Measurements from ENCODE around the gene MEIKIN.

Gene MEIKIN, protein sequence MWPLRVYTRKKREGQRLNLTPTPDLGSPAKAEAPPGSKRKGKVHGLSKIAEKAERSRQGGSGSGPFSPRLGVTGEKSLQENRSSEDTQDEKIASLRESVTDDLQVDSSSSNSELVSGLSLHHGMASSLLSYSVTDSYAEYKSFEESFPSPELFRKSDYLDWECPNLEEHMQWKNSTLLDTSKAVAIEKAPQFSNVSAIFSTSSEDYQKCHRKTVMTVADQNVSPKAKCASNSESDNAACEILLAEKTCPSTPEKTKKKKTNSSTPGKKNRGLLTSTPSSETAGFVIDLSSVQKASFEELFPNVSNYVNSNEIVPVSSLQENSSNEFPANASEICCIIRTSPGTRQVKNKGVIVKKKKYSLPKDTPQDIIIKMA

GRCh38 chr5:131945551-131946168 lies at the start of gene MEIKIN:
Gene MEIKIN (minus strand): TSS chr5:131945663. CDS start chr5:131945505, 158 bp downstream.
- no peak for DNase-seq

DNA sequence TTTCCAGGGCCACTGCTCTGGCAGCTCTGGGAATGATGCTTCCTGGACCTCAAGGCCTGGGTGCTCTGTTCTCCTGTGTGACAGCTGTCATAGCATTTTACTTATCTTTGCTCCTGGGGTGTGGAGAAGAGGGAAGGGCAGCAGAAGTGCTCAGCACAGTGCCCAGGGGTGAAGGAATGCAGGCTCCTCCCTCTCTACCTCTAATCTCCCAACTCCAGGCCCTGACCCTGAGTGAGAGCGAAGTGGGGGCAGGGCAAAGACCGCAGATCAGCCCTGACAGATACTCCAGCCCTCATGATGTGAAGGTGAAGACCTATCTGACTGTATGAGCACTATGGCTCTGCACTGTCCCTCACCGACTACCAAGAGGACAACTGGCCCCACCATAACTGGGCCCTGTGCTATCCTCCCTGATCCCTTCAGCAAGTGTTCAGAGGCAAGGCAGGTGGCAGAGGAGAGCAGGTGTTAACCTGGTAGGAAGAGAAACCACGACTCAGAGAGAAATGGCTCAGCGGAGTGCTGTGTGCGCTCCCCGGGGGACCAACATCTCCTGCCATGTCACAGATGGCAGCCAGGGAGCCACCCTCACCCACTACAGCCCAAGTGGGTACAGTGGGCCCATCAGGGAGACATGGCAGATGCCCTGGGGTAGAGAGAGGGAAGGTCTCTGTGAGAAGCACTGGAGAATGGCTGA lies 49.2 kb upstream of the MEIKIN start:
- no peak for DNase-seq

DNA sequence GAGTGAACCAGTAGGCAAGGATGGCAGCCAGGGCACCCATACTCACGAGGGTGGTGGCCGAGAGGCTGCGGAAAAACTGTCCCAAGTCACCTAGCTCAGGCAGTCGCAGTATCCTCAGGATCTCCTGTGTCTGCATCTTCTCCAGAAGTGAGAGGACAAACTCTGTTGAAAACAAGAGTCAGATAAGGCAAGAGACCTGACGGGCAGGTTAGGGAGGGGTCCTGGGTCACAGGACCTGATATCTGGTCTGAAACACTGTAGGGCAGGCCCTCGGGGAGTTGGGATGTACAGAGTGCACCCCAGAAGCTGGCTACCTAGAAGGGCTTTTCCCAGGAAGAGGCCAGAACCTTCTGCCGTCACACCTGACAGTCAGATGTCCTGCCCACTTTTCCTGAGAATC lies 48.6 kb upstream of the MEIKIN start:
- no peak for DNase-seq

GRCh38 chr5:131993676-131994075 lies 48.2 kb upstream of the MEIKIN start:
- no peak for DNase-seq

- DNase-seq, result no peak
Measured at GRCh38 chr5:131992370-131992769, 46.9 kb upstream of the MEIKIN start.

DNA sequence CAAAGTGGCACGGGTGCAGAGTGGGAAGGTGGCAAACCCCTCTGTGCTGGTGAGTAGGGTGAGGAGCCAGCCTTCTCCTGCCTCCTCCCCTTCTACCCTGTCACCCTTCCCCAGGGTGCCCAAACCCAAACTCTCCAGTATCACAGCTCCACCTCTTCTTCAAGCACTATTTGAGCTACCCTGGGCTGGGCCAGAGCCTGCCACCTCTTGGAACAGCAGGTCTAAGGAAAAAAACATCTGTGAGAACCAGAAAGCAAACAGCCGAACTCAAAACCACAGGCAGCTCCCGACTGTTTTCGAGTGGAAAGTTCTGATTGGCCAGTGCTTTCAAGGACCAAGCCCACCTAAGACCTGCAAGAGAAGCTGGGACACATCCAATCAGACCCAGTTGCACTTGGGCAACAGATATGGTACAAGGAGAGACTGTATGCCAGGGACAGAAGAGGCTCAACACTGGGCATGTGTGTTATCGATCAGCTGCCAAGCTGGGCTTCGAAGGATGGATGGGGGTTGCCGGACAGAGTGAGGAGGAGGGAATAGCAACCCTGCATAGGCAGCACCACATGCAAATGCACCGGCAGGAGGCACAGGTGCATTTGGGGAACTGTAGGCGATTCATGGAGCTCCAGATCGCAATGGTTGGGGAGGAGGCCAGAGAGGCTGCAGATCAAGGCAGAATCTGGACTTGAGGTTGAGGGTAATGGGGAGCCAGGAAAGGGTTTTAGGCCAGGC lies 46.3 kb upstream of the MEIKIN start:
- no peak for DNase-seq

- no peak for DNase-seq
Measured at GRCh38 chr5:131990716-131991115, 45.3 kb upstream of the MEIKIN start.

GRCh38 chr5:131988601-131989000 lies 43.1 kb upstream of the MEIKIN start:
- DNase-seq, result no peak

DNA sequence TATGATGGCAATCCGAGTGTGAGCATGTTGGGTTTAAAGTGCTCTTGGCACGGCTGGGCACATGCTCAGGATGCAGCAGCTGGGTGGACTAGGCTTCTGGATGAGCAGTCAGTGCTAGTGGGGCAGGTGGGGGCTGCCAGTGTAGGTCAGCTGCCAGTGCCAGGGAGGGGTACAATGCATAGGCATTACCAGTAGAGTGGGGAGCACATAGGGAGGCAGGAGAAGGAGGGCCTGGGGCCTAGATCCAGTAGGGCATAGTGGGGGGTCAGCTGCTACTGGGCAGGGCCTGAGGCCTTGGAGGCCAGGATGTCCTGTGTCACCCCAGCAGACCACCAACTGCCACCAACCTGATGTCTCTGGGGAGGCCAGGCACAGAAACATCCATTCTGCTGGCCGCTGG lies 41.8 kb upstream of the MEIKIN start:
- DNase-seq, result no peak

- DNase-seq, result no peak
Measured at GRCh38 chr5:131986161-131986912, 40.9 kb upstream of the MEIKIN start.

DNA sequence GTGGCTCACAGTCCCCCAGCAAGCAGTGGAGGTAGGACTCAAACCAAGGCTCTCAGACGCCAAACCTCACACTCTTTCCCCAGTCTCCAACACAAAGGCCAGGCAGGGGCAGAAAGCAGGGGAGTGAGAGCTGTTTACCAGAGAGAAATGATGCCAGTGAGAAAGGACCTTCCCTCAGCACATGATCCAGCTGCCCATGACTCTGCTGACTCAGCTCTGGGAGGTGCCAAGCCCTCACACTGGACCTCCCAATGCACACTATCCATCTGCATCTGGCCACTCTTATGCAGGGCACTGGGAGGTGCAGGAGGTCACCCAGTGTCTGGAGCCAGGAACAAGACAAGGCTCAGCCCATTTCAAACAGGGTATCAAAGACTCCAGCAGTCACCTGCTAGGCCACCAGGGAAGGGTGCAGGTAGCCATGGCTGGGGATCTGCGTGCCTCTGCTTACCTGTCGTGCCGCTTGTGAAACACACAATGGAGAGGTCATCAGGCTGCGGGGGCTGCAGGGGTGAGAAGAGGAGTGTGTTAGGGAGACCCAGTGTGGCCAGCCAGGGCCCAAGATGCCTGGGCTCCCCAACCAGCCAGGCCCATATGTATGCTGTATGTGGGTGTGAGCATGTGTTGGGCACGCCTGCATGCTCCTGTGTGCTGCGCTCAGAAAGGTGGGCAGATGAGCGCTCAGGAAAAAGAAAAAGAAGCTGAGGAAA lies 39.6 kb upstream of the MEIKIN start:
- DNase-seq, result no peak

GRCh38 chr5:131983244-131983771 lies 37.8 kb upstream of the MEIKIN start:
- no peak for DNase-seq

DNA sequence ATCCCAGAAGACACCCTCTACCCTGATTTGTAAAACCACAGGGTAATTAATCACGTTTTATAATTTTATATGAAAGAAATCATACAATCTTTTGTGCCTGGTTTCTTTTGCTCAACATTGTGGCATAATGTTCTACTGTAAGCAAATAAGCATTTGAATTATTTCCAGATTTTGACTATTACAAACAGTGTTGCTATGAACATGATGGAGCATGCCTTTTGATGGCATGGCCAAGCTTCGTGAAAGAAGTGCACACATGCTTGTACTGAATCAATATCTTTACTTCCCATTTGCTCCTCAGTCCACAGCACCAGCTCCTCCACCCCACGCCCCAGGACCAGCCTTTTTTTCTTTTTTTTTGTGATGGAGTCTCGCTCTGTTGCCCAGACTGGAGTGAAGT lies 36.1 kb upstream of the MEIKIN start:
- DNase-seq, result no peak

GRCh38 chr5:131980696-131981095 lies 35.2 kb upstream of the MEIKIN start:
- no peak for DNase-seq

DNA sequence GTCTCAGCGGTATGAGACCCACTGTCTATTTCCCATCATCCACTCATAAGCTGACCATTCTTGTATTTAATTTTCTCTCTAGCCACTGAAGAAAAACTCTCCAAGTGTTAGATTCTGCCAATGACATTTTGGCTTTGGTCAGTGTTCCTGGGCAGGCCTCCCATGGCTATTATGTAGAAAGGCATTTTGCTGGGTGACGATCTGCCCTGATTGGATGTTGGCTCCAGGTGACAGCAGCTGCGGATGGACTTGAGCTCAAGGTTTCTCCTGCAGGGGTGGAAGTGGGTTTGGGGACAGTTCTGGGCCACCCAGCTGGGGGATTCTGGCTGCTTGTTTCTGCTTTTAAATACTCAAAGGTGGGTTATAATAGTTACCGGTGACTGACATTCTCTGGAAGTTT lies 34.4 kb upstream of the MEIKIN start:
- DNase-seq, result no peak

DNA sequence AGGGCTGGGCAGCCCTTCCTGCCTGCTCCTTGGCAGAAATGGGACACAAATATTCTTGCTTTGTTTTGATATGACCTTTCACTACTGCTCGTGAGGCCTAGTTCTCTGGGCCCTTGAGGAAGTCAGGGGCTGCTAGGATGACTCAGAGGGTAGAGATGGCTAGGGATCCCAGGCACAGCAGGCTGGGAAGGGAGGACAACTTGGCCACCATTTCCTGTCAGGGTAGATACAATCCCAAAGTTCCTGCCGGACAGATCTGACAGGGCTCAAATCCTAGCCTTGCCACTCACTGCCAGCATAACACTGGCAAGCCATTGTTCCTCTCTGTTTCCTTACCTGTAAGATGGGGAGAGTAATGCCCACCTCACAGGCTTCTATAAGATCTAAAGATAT lies 31.7 kb upstream of the MEIKIN start:
- DNase-seq, result peak in 1 of 2 experiments; percentile 17

GRCh38 chr5:131976414-131977211 lies 31.1 kb upstream of the MEIKIN start:
- peak; percentile 15 to 17 for DNase-seq

GRCh38 chr5:131974956-131975726 lies 29.7 kb upstream of the MEIKIN start:
- peak; percentile 28 to 39 for DNase-seq

DNA sequence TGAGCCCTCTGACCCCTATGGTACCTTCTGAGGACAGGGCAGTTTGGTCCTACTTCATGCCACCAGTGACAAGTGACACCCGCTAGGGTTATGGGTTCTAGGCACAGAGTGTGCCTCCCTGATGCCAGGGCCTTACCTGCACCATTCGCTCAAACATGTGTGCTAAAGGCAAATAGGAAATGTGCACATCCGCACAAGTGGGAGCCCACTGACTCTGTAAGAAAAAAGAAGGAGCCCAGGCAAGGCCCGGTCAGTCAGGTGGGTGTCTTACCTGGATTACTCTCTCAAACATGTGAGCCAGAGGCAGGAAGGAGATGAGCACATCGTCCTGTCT lies 29.1 kb upstream of the MEIKIN start:
- peak; percentile 39 to 41 for DNase-seq

DNA sequence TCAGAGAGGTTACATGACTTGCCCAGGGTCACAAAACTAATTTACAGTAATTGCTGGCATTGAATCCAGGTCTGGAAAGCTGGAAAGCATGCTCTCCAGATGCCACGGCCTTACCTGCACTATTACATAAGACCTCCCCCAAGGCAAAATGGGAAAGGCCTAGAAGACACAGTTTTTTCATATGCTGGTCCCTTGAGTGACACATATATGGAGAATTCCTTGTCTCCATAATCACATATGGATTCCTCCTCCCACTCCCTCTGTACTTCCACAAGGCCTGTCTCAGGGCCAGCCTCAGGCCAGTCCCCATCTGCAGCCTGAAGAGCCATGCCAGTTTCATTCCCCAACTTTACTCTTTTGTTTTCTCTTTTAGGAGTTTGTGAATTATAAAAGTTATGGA lies 28.6 kb upstream of the MEIKIN start:
- no peak for DNase-seq
